Measurements from ENCODE around the gene SLCO4A1.

- TF ChIP-seq CTCF (IDR thresholded peaks at IDR 0.05) (peak; percentile 26), ZFX (IDR thresholded peaks at IDR 0.05; ENCODE audit: borderline replicate concordance) (no peak)
These were observed 65.7 kb downstream of the SLCO4A1 start for GRCh38 chr20:62707921-62708521.
